GM11168 (cell line): Measurements from ENCODE around the gene ARFIP2.

ENCODE experiments used
- in situ Hi-C: fragments of 300-500 bp; cut with MboI; formaldehyde crosslinking; loops from one replicate; pipeline ENCODE4 v1.12.0; 2022; ENCODE audit warnings: low sequenced_read_pairs; ENCODE audit not compliant: unreplicated experiment

Gene ARFIP2

GRCh38 chr11:6485661-6486060, 4.5 kb upstream of the ARFIP2 start:
- in situ Hi-C loops, result no loop called here

- in situ Hi-C loops, result no loop called here
Observed at GRCh38 chr11:6483015-6483414, 1.9 kb upstream of the ARFIP2 start.

- in situ Hi-C loops, result no loop called here
Observed at GRCh38 chr11:6482441-6482840, 1.3 kb upstream of the ARFIP2 start.

- in situ Hi-C loops, result no loop called here
Observed at GRCh38 chr11:6481924-6482275, 769 bp upstream of the ARFIP2 start.

GRCh38 chr11:6480299-6480914, 724 bp downstream of the ARFIP2 start:
- in situ Hi-C loops, result no loop called here

- in situ Hi-C loops, result no loop called here
Observed at GRCh38 chr11:6476571-6476970, 4.6 kb downstream of the ARFIP2 start.

- in situ Hi-C loops, result no loop called here
Observed at GRCh38 chr11:6475936-6476335, 5.2 kb downstream of the ARFIP2 start.

GRCh38 chr11:6474806-6475500, 6.2 kb downstream of the ARFIP2 start:
- in situ Hi-C loops, result no loop called here

GRCh38 chr11:6474413-6474792, 6.7 kb downstream of the ARFIP2 start:
- in situ Hi-C loops, result no loop called here

- in situ Hi-C loops, result no loop called here
Observed at GRCh38 chr11:6473451-6474412, 7.4 kb downstream of the ARFIP2 start, which contains the start of gene TRIM3. Gene TRIM3 (minus strand): TSS chr11:6473941. CDS start chr11:6465695, 8,246 bp downstream.

GRCh38 chr11:6472934-6473333, 8.2 kb downstream of the ARFIP2 start:
- in situ Hi-C loops, result no loop called here

GRCh38 chr11:6469599-6469998, 11.5 kb downstream of the ARFIP2 start:
- in situ Hi-C loops, result no loop called here

- in situ Hi-C loops, result no loop called here
Observed at GRCh38 chr11:6468712-6469495, 12.2 kb downstream of the ARFIP2 start.

- in situ Hi-C loops, result no loop called here
Observed at GRCh38 chr11:6459099-6459450, 22.1 kb downstream of the ARFIP2 start.

GRCh38 chr11:6458352-6459098, 22.6 kb downstream of the ARFIP2 start:
- in situ Hi-C loops, result no loop called here

GRCh38 chr11:6457581-6458320, 23.4 kb downstream of the ARFIP2 start:
- in situ Hi-C loops, result no loop called here

- in situ Hi-C loops, result no loop called here
Observed at GRCh38 chr11:6456361-6457073, 24.6 kb downstream of the ARFIP2 start.

GRCh38 chr11:6455070-6455469, 26.1 kb downstream of the ARFIP2 start:
- in situ Hi-C loops, result no loop called here
